Measurements from ENCODE around the gene WDR11.

WDR11 gene, protein sequence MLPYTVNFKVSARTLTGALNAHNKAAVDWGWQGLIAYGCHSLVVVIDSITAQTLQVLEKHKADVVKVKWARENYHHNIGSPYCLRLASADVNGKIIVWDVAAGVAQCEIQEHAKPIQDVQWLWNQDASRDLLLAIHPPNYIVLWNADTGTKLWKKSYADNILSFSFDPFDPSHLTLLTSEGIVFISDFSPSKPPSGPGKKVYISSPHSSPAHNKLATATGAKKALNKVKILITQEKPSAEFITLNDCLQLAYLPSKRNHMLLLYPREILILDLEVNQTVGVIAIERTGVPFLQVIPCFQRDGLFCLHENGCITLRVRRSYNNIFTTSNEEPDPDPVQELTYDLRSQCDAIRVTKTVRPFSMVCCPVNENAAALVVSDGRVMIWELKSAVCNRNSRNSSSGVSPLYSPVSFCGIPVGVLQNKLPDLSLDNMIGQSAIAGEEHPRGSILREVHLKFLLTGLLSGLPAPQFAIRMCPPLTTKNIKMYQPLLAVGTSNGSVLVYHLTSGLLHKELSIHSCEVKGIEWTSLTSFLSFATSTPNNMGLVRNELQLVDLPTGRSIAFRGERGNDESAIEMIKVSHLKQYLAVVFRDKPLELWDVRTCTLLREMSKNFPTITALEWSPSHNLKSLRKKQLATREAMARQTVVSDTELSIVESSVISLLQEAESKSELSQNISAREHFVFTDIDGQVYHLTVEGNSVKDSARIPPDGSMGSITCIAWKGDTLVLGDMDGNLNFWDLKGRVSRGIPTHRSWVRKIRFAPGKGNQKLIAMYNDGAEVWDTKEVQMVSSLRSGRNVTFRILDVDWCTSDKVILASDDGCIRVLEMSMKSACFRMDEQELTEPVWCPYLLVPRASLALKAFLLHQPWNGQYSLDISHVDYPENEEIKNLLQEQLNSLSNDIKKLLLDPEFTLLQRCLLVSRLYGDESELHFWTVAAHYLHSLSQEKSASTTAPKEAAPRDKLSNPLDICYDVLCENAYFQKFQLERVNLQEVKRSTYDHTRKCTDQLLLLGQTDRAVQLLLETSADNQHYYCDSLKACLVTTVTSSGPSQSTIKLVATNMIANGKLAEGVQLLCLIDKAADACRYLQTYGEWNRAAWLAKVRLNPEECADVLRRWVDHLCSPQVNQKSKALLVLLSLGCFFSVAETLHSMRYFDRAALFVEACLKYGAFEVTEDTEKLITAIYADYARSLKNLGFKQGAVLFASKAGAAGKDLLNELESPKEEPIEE

DNA sequence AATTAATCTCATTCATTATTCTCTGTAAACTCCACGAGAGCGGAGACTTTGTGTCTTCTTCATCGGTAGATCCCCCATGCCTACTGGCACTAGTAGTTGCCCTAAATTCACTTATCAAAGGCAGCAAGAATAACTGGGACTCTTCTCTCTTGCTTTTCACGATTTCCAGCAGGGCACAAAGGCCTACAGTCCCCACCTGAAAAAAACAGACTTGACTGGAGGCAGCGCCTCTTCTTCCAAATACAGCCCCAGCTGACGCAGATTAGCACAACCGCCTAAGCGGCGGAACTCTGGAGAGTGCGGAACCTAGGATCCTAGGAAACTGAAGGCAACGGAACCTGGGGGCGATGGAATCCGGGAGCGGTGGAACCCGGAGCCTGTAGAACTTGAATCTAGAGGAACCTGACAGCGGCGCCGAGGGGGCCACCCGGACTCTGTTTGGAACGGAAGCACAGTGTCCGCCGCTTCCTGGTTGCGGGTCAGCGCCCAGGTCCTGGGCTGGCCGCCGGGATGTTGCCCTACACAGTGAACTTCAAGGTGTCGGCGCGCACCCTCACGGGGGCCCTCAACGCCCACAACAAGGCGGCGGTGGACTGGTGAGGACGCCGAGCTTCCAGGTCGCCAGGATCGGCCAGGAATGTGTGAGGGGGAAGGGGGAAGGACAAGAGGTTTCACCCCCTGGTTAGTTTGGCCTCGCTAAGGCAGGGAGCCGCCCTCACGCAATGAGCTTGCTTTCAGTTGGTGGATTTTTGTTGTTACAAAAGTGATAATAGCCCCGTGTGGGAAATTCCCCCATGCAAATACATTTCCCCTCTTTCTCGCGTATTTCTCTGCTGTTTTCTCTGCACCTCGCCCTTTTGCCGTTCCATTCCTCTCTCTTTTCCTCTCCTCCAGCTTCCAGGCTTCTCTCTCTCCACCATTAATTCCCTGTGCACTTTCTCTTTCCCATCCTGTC lies at the start of gene WDR11:
Gene WDR11, plus strand, starts transcription at position 452 of the 955 bp plus-strand sequence. Its CDS starts 59 bp downstream, at position 511.
- peak; percentile 72 for DNase-seq

DNA sequence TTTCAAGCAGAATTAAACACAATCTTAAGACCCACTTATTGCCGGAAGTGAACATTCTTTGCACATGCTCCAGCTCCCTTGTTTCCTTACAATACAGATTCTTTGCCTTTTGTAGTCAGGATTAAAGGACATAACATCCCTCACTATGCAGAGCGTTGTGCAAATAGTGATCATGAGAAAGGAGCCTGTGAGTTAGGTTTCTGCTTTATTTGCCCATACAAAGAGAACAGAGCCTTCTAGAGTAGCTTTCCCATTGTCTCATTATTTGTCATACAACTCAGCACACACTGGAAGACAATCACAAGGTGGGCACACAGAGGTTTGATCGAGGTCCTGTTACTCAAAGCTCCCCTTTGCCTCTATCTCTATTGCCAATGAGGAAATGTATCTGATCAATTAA lies 48.2 kb upstream of the WDR11 start:
- no peak for DNase-seq

DNA sequence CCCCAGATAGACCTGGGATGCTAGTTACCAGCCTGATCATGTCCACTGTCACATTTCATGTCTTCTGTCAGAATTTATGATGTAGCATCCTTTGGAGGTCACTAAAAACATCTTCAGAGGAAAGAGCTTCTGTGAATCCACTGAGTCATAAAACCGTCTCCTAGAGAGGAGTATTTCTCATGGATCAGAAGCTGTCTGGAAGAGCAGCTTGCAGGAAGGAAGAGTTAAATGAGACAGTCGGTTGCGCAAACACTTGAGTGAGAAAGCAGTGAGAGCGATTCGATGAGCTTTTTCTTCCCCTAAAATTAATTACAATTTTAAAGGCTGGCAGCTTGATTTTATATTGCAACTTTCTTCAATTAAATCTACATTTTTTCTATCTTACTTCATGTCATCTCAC lies 47.2 kb upstream of the WDR11 start:
- DNase-seq: no peak

DNA sequence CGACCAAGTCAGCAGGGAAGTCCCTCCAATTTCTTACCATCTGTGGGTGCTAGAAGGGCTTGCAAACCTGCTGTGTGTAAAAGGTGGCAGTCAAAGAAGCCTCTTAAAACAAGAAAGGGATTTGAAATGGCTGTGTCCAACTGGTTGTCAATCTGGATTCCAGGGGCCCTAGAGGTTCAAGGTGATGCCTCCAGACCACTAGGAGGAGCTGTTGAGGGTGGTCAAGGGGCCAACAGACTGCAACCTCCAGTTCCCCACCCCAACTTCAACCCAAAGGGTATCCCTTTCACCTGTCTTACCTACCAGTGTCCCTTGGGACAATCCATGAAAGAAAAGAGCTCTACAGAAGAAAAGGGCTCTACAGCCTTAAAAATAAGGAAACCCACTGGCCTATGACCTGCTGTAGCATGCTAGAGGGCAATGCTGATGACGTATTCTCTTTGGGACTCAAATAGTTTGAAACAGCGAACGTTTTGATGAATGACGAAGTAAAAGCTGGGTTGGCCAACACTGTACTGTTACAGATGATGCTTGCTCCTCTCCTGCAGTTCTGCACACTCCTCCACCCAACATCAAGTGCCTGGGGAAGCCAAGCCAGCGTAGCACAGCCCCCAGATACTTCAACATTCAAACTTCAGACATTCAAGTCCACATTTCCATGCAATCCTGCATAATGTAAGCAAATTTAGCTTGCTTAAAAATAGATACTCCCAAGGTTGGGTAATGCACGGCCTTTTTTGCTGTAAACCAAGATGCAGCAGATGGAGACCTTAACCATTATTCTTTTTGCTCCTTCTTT lies 45.9 kb upstream of the WDR11 start:
- DNase-seq: no peak

DNA sequence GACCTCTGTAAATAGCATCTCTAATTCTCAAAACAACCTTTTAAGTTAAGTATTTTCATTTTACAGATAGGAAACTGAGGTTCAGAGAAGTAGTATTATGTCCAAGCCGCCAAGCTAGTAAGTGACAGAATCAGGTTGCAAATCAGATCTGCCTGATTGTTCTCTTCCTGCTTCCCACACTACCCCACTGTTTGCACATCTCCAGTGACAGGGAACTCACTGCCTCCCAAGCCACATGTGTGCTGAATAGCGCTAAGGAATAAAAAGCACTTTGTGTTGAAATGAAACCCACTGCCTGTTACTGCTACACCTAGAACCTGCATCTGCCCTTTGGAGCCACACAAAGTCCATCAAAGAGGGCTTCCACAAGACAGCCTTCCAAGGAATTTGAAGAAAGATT lies 45.1 kb upstream of the WDR11 start:
- no peak for DNase-seq

DNA sequence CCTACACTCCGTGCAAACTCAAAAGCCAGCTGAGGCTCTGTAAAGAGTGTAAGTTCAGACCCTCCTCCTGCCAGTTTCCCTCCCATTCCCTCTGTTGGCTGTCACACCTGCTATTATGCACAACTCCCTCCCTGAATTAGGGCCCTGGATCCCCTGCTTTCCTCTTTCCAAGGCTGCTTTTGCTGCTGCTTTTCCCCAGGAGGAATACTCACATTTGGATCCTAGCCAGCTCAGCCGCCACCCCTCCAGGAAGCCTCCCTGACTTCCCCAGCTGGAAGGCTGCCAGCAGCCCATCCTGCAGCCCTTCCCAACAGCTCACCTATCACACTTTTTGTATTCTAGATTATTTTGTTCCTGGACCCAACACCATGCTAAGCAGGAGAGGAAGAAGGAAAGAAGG lies 40.9 kb upstream of the WDR11 start:
- no peak for DNase-seq

DNA sequence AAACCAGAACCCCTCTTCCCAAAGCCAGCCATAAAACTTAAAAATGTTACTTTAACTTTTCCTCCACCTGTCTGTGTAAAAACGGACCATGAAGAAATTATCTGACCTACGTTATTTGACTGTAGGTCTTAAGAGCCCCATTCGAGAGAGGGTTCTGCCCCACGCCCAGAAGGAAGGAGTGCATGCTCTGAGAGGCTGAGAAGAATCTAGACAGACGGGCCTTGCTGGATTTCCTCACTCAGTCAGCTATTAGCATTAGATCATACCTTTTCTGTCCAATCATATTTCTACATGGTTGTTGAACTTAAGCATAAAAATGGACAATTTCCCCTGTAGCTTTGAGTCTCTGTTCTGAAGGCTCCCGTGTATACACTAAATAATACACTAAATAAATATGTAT lies 38.1 kb upstream of the WDR11 start:
- no peak for DNase-seq

DNA sequence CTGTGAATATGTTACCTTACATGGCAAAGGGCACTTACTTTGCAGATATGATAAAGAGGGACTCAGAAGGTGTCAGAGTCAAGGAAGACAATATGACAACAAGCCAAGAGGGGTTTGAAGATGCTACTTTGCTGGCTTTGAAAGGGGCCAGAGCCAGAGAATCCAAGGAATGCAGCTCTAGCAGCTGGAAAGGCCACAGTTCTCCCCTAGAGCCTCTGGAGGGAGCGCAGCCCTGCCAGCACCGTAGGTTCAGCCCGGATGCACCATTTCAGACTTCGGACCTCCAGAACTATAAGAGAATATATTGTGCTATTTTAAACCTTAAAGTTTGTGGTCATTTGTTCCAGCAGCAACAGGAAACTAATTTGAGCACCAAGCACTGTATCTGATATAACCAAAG lies 32.9 kb upstream of the WDR11 start:
- no peak for DNase-seq

DNA sequence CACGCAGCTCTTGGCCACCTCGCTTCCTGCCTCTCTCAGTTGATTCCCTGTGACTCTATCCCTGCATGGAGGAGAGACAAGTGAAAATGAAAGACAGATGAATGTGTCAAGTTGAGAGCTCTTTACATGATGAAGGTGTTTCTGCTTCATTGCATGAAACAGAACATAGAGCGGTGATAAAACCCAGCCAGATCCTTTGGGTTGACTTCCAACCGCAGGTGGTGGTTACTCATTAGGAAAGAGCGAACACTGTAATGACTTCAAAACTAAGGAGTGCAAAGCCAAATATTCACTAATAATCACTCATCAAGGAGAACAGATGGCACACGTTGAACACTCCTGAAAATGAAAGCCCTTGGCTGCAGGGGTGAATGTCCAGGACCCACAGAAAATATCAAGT lies 31.8 kb upstream of the WDR11 start:
- DNase-seq: no peak

DNA sequence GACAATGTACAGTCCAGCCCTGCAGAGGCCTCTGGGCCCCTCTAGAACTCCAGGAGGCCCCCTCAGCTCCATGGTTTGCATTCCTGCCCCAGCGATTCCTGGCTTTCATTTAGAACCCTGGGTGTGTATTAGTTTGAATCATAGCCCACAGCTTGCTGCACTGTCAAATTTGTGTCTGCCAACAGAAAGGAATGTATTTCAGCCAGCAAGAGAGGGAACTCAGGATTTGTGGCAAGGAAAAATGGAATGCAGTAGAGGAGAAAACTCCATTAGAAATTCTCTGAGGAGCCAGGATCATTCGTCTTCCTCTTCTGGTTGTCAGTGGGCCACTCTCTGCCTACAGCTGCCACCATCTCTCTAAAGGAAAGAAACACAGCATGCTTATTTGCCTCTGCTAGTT lies 27.9 kb upstream of the WDR11 start:
- DNase-seq: no peak

DNA sequence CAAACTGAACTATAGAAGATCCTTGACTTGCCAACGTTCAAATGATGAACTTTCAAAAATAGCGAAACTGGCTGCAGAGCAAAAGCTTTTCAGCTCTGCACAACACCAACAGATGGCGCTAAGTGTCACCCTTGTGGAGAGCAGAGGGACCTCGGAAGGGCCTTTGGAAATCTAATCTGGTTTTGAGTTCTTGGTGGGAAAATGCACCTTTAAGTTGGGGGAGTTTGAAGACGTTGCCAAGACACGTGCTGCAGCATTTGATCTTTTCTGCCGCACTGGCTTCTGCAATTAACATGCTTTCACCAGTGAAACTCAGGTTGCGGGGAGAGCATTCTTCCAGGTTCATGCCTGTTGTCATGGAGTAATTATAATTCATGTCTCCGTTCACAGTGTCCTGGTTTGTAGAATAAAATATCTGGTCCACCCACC lies 26.3 kb upstream of the WDR11 start:
- DNase-seq: no peak

DNA sequence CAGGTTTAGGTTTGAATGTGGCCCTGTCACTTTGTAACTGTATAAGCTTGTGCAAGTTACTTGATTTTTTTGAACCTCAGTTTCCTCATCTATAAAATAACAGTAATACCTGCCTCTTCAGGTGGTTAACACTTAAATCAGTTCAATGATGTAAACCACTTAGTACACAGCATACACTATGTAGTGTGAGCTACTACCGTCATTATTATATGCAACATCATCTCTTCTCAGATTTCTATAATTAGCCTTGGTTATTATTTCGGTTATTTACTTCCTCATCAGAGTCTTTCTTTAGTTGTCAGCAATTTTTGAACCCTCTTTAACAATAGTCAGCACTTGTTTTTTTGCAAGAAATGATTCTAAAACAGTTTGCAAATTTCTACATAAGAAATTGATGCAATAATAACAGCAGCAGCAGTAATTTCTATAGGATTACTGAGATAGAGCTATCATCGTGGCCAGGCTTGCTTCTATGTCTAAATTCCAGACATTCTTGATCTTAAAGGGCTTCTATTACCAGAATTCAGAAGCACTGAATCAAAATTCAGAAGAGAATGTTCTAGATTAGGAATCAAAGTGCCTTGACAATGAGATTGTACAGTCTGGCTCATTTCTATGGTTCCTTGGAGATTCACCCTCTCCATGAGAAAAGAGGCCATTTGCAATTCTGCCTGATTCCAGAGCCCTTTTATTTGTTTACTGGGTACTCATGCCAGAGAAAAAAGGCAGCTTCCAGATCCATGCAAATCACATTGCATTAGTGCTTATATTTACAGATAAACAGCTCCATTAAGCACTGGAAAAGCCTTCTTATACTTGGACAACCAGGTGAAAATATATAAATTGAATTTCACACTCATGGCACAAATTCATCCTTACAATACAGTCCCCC lies 25.0 kb upstream of the WDR11 start:
- no peak for DNase-seq

DNA sequence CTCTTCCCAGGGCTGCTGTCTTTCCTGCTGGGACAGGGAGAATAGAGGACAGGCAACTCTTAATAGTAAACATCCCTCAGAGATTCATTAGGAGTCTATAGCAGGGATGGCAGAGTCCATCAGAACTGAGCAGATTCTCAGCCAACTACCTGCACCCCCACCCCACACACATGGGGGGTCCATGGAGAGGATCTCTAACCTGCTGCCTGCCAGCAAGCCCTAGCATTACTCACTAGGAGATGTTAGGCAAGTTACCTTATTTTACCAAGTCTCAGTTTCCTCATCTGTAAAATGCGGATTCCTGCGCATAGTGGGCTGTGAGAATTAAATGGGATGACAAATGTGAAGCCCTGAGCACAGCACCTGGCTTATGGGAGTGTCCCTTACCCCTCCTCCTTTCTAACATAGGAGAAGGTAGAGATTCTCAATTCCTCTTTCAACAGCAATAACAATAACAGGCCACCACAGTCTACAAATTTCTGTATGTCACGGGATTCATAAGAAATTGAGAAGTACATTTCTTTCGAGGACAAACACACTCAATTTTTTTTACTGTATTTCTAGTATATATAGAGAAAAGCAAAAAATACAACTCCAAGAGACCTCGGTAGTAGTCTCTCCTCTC lies 23.8 kb upstream of the WDR11 start:
- DNase-seq: no peak

DNA sequence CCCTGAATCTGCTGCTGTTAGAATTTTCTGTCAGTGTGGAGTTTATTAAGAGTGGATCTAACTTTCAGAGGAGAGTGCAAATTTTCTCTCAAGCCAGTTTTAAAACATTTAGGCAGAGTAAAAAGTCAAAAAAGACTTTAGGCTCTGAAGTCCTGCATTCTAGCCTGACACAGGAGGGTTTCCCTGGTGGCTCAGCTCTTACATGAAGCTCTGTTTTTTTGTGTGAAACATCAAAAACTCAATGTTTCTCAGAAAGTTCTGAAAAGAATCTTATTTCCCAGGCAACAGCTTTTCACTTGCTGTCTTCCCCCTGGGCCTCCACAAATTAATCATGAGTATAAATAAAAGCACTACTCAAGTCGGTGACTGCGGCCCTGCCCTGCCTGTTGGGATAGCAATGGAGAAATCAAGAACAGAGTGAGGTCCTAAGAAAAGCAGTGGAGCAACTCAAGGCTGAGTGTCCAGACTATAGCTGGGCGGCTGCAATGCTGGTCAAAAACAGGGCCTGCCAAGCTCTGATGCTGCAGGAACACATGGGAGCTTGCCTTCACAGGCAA lies 22.3 kb upstream of the WDR11 start:
- DNase-seq: no peak

DNA sequence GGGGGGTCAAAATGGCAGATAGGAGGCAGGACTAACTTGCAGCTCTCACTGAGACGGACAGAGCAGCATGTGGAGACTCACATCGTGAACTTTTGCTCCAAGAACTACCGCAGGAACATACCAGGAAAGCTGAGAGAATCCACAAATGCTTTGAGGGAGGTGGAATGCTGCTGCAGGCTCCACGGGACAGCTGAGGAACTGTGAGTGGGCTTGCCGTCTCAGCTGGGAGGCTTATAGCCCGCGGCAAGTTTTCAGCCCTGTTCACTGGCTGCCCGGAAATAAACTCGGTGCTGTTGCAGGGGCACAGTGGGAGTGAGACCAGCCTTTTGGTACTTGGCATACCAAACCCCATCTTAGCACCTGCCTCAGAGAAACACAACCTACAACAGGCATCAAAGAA lies 19.1 kb upstream of the WDR11 start:
- DNase-seq: no peak

DNA sequence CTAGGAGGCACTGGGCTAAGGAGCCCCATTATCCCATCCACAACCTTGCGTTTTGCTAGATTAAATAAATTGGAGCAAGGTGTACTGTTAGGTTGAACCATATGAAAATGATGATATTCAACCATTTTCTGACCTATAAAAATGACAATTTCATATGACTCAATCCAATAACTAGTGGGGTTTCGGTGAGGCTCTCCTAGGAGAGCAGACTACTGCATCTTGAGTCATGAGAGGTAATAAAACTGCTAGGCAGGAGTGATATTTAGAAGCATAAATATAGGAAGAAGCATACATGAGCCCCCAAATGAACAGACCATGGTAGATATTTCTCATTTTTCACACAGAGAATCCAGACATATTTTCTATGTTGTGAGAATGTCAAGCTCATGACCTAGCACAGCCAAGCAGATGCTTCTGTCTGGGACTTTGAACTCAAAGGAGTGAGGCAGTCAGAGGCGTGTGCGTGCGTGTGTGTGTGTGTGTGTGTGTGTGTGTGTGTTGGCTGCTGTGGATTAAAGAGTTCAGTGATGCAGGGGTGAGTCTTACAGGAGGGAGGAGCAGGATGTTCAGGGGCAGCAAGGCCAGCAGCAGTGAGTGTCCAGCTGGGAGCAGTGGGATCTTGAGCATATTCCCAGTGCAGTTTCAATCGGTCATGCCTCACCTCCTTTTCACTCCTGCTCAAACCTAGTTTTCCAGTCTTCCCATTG lies 17.8 kb upstream of the WDR11 start:
- DNase-seq: no peak

DNA sequence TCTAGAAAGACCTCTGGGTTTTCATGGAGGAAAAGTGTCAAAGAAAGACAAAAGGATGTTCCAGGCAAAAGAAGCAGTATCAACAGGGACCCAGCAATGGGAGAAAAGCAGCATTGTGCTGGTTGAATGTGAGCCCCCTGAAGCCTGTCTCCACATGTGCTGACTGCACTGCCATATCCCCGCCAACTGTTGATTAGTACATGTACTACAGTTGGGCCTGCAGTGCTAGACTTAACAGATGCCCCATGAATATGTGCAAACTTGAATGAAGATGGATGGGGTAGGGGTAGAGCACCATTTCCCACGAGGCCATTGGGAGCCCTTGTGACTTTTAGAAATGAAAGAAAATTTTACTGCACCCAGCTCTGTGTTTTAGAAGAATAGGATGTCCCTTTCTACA lies 15.6 kb upstream of the WDR11 start:
- DNase-seq: no peak

DNA sequence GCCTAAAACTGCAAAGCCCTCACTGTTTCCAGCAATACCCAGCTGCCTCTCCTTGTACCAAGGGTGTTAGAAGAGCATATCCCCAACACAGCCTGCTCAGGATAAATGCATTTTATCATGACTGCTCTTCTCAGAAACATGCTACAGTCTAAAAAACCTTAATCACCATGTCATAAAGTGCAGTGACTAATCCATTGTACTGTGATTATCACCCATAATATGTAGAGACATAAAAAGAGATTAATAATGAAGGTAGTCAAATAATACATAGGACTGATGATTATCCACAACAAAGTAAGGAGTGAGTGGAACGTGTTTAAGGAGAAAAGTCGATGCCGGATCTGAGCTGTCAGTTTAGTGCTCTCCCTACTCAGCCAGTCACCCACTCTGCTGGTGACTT lies 12.2 kb upstream of the WDR11 start:
- no peak for DNase-seq
